Frontal cortex (tissue), 4 donors: ENCODE results near the gene NRG2. TPM values are rescaled to one million over a fixed set of nuclear protein-coding genes. Genes with fewer than 3 reads are reported as not detected.
A peak's percentile ranks its signal among the peaks of the same experiment; 100 is the strongest.

Experiments used
- DNase-seq, 2 donors: peaks; one replicate each; pipeline ENCODE4 v3.0.0; 2012; ENCODE audit warnings: low spot score in 2 of 2
- FAIRE-seq: peaks from 2 replicates; lab custom pipeline; 2012; peaks lifted over from hg19 to GRCh38; lab: Jason Lieb, UNC
- total RNA-seq: library from RNA; depleted of rRNA; stranded (reverse); fragments of >200 nt; gene quantifications from one replicate; pipeline ENCODE4 v1.2.3, GENCODE V29; 2014
- donor health status: control.
- donor health status: control.
- donor health status: control.

Gene NRG2
- total RNA-seq, 1 donor from 2014 or later: 5.3 TPM

DNA sequence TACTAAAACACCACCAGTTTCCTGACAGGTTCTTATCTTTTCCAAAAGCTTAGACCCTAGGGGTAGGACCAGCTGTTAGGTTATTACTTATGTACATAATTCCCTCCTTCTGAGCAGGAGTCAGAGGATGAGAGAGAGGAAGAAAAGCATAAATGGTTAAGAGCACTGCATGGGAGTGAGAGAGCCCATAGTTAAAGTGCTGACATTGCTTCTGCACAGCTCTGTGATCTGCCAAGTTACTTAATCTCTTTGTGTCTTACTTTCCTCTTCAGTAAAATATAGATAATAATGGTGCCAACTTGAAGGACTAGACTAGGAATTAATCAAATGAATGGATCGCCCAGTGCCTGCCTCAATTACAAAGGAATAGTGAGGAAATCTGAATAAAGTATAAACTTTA is 66.4 kb downstream of the NRG2 start:
- DNase-seq: no peak
- FAIRE-seq: no peak

- DNase-seq: no peak
- no peak for FAIRE-seq
These were observed 67.2 kb downstream of the NRG2 start for GRCh38 chr5:139975942-139976341.

GRCh38 chr5:139975306-139975705 is 67.8 kb downstream of the NRG2 start:
- no peak for DNase-seq
- no peak for FAIRE-seq

GRCh38 chr5:139974661-139975060 is 68.4 kb downstream of the NRG2 start:
- no peak for DNase-seq
- no peak for FAIRE-seq

DNA sequence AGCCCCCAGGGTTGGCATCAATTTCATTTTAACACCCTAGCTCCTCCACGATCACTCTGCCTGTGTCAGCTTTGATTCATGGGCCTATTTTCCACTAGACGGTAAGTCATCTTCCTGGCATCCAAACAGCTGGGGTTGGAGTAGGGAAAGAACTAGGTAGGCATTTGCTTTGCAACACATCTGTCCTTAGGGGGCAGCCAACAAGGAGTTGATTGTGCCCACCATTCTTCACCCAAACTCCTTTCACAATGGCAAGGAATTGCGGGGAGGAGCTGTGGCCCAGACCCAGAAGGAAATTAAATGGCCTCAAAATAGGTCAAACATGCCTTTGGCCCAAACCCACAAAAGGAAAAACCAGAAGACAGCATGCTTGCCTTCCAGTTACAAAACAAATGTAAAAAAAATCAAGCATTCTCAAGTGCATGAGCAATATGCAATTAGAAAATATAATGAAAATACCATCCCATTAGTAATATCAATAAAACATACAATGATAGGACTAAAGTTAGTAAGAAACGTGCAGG is 71.8 kb downstream of the NRG2 start:
- FAIRE-seq (no peak), DNase-seq (no peak)

DNA sequence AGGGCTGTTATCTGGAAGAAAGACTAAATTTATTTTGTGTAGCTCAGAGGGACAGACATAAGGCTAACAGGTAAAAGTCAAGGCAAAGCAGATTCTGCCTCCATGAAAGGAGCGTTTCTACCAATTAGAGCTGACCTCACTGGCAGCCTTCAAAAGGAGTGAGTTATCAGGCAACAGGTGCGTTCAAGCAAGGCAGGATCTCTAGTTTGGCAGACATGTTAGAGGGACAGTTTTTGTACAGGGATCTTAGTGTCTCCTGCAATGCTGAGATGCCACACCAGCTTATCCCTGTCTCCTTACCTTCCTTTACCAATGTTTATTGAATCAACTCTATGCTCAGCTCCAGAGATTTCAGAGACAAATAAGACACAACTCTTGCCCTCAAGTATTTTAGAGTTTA is 73.8 kb downstream of the NRG2 start:
- DNase-seq: no peak
- FAIRE-seq: no peak

GRCh38 chr5:139968547-139969261 is 74.4 kb downstream of the NRG2 start:
- FAIRE-seq (no peak), DNase-seq (peak; percentile 54 to 83)

GRCh38 chr5:139967353-139967752 is 75.7 kb downstream of the NRG2 start:
- FAIRE-seq (no peak), DNase-seq (no peak)

DNA sequence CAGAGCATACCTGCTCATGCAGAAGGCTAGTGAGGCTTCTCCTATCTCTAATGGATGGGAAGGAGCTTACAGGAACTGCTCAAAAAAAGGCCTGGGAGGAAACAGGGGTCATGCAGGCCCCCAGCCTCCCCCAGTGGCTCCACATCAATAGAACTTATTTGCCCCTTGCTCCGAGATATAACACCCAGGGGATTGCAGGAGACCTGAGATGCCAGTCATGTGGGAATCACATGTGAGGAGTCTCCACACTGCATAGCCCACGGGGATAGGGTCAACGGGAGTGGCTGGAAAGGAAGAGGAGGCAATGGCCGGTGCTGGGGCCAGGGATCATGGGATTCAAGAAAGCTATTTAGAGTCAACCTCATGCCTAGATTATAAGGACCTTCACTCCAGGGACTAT is 76.2 kb downstream of the NRG2 start:
- DNase-seq: no peak
- no peak for FAIRE-seq

DNA sequence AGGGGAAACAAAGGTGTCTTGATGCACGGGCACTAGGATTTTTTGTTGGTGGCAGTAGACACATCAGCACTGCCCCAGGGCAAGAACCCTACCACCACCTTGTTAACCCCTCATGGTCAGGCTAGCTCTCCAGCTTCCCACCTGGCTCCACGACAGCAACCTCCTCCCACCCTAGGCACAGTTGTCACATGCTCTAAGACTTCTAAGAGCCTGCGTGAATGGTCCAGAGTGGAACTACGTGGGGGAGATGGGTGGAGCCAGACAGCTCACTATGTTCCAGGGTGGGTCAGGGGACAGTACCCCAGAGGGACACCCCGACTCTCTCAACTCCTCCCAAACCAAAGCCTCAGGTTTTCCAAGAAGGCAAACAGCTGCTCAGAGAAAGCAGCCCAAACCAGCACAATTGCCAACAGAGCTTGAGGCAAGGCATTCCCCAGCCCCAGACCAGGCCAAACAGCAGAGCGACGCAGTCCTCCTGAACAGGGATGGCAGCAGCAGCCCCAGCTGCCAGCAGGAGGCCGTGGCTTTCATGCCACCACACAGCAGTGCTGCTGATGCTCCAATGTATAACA is 78.0 kb downstream of the NRG2 start:
- no peak for DNase-seq

DNA sequence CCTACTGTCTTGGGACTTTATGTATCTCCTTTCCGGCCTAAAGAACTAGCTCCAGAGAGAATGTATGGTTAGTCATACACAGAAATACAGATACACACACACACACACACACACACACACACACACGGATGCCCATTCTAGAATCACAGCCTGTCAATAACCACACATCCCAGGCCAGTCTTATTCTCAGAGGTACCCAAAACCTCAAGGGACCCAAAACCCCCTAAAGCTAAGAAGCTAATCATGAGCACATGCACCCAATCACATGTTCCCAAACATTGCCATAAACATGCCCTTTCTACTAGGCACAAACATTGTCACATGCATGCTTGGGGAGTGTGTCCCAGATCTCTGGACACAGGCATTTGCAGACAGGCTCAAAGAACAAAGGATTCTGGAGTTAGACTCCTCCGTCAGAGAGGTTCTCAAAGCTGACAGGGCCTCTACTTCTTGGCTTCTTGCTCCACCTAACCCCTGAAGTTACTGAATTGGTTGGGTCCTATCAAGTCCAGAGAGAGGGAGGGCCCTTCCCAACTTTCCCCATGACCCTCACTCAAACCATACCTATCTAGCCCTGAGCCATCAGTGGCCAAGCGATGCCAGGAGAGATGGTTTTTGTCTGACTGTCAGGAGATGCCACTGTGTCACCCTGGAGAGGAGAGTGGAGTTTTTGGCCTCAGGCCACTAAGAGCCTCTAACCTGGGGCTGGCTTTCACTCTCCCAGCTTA is 78.7 kb downstream of the NRG2 start:
- FAIRE-seq: no peak
- DNase-seq: no peak

More for the DNA sequence above, 78.0 kb downstream of the NRG2 start:
- no peak for FAIRE-seq

- DNase-seq (no peak), FAIRE-seq (no peak)
These were observed 80.7 kb downstream of the NRG2 start for GRCh38 chr5:139962445-139962844.

DNA sequence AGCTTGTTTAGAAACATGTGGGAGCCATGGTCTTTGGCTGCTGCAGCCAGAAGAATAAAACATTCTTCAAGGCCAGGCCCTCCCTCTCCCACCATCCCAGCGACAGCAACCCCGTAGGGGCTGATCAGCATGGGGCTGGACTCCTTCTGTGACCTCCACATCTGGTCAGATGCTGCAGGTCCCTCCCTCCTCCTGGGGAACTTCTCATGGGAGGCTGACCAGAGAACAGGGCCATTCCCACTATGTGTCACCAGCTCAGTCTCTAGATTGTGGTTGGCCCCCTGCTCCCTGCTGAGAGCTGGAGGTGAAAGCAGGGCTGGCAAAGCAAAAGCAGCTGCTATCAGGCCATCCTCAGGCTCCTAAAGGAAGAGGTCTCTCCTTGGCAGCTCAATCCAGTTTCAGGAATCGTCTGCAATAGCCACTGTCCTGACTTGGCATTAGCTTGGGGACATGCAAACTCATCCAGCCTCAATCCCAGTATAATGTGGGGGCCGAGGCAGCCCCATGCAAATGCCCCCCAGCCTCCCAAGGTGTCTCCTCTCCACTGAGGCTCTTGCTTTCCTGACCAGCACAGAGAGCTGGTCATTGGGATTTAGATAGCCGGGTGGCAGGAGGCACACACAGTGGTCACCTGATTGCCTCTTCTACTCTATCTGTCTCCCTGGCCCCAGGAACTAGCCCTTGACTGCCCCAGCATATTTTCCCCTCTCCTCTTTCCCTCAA is 81.5 kb downstream of the NRG2 start:
- DNase-seq: no peak
- FAIRE-seq: no peak

DNA sequence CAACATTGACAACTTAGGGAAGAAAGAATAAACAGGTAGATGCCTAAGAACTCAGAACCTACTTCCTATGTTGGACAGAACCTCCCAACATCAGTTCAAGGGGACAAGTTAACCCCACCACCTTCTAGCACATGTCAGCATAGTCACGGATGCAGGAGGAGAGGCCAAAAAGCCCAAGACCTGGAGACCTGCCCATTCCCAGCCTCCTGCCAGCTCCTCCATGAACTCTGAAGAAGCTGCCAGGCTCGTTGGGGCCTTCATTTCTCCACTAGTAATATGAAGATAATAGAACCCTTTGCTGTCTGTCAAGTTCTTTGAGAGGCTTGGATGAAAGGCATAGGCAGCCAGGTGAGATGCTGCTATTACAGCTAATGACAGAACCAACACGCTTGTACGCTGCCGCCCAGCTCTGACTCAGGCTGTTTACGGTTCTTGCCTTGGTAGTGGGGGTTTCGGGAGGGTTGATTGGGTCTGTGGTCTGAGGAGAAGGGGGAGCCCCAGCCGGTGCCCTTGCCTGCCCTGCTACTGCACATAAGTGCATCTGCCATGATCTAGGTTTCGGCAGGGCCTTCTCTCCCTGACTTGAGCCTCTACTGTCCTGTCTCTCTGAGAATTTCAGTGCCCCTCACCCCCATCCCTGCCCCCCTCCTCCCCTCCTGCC is 82.2 kb downstream of the NRG2 start:
- no peak for FAIRE-seq
- DNase-seq: no peak

DNA sequence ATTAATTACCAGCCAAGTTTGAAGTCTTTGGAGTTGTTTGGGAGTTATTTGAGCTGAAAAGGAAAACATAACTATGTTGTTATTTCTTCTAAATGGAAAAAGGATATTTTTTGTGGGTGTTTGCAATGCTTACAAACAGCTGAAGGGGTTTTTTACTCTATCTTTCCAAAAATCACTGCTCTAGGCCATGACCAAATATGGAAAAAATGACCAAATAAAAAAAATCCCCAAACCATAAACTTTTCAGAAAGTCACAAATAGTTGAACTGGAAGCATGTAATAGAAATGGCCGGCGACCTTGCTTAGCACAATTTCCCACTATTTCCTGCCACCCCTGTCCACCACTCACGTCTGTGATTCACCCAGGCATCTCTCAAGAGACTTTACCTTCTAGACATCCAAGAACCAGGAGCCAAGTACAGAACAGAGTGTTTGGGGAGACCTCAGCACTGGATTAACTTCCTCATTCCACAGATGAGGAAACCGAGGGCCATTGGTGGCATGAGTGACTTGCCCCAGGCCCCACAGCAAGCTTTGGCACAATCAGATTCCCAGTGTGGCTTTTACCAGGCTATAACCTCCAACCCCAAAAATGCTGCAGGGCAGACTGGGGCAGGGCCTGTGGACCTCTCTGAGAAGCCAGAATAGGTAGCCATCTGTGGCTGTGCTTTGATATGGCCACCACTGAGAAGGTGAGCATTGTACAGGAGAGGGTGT is 84.5 kb downstream of the NRG2 start:
- DNase-seq (no peak), FAIRE-seq (no peak)

DNA sequence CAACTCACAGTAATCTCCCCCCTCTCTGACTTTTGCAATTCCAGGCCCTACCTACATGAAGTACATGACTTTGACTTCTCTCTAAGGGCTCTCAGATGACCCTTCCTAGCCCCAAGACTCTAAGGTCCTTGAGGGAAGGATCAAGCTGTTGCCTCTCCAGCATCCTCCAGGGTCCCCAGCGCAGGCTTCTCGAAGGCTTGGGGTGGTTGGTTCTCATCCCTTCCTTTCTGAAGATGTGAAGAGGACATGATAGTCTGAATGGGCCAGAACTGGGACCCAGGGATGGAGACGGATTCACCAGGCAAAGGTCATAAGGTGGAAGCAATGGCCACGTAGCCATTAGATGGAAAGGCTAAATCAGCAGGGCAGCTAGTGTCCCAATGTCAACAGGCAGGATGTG is 86.8 kb downstream of the NRG2 start:
- no peak for FAIRE-seq
- DNase-seq: no peak

DNA sequence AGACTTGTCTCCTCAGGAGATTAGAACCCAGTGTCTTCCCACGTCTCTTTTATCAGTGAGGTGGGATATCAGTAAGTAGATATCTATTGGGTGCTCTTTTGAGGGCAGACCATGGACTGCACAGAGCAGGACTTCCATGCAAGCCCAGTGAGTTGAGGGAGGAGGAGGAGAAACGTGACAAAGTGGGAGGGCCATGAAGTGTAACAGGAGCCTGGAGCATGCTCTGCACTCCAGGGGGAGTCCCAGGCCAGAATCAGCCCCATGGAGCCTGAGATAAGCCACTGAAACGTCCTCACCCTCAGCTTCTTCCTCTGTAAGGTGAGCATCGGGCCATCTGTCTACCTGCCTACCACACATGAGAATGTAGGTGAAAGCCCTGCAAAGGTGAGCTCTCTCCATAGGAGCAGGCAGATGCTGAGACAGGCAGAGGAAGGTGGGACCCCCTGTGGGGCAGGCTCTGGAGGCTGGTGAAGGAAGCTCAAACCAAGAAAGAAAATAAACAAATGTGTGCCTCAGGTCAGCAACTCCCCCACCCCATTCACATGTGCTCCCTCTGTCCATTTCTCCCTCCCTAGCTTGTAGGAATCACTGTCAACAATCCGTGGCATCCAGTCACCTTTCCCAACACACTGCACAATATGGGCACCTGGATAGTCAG is 87.4 kb downstream of the NRG2 start:
- FAIRE-seq (no peak), DNase-seq (no peak)

DNA sequence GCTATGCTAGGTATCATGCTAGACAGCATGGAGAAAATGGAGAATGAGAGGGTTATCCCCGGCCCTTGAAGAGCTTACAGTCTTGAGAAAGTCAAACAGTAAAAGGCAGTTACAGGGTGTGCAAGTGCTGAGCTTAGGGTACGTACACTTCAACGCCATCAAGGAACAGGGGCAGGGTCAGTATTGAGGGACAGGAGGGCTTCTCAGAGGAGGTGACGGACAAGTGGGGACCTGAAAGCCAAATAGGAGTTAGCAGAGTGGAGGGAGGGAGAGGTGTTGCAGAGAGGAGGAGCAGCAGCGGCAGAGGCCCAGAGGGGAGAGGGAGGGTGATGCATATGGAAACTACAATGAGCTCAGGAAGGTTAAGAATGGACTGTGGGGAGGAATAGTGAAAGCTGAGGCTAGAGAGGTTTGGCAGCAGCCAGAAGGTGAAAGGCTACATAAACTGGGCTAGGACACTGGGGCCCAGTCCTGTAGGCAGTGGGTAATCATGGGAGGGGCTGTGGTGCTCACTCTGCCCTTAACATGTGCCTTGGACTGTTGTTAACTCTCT is 88.0 kb downstream of the NRG2 start:
- no peak for DNase-seq
- no peak for FAIRE-seq
